ENCODE measurements around the gene STAC3.

STAC3 gene

GRCh38 chr12:57222286-57223190, 28.4 kb downstream of the STAC3 start:
- no peak for DNase-seq

- DNase-seq = no peak
Measured at GRCh38 chr12:57221169-57221917, 29.6 kb downstream of the STAC3 start.

GRCh38 chr12:57220770-57221168, 30.2 kb downstream of the STAC3 start:
- DNase-seq = no peak

GRCh38 chr12:57219993-57220754, 30.8 kb downstream of the STAC3 start:
- no peak for DNase-seq

GRCh38 chr12:57219205-57219992, 31.6 kb downstream of the STAC3 start:
- DNase-seq = no peak

- DNase-seq = no peak
Measured at GRCh38 chr12:57218030-57218853, 32.7 kb downstream of the STAC3 start.

GRCh38 chr12:57216921-57217879, 33.8 kb downstream of the STAC3 start:
- no peak for DNase-seq

- peak; percentile 37 to 56 for DNase-seq
Measured at GRCh38 chr12:57216014-57216911, 34.7 kb downstream of the STAC3 start, which contains the start of gene NXPH4. NXPH4 (plus strand) TSS chr12:57216794; CDS start chr12:57216970, 176 bp downstream.

GRCh38 chr12:57215668-57216013, 35.3 kb downstream of the STAC3 start:
- DNase-seq = no peak

GRCh38 chr12:57215065-57215464, 35.9 kb downstream of the STAC3 start:
- no peak for DNase-seq

GRCh38 chr12:57214398-57214781, 36.6 kb downstream of the STAC3 start:
- peak; percentile 24 to 66 for DNase-seq

GRCh38 chr12:57213763-57214397, 37.1 kb downstream of the STAC3 start:
- DNase-seq = no peak

GRCh38 chr12:57213058-57213715, 37.8 kb downstream of the STAC3 start:
- peak; percentile 31 to 73 for DNase-seq

- DNase-seq = no peak
Measured at GRCh38 chr12:57212701-57213057, 38.3 kb downstream of the STAC3 start.

GRCh38 chr12:57211791-57212700, 38.9 kb downstream of the STAC3 start:
- no peak for DNase-seq

GRCh38 chr12:57210926-57211692, 39.9 kb downstream of the STAC3 start:
- DNase-seq = no peak

Measured in NCI-H1930 (cell line).